K562 (cell line): ENCODE data around the gene METAP2. TPM values are rescaled to one million over a fixed set of nuclear protein-coding genes. Genes with fewer than 3 reads are reported as not detected.

Experiments
- CAMTA2 ChIP-seq: fragments of 250-450 bp; sonication (Bioruptor Pico); conservative IDR thresholded peaks from 2 replicates; pipeline ENCODE4 v1.5.1; 2022
- CREM ChIP-seq: IDR thresholded peaks from 2 replicates; pipeline ENCODE4 v1.6.1; 2014; ENCODE audit warnings: antibody characterized with exemption, low read depth
- DNMT1 ChIP-seq: fragments of 450-650 bp; IDR thresholded peaks from 2 replicates; pipeline ENCODE4 v1.6.1; 2016; ENCODE audit warnings: antibody characterized with exemption, mild to moderate bottlenecking
- ELK3 ChIP-seq: fragments of 450-650 bp; formaldehyde crosslinking; IDR thresholded peaks from 2 replicates; pipeline ENCODE4 v1.4.0; 2020; ENCODE audit warnings: mild to moderate bottlenecking
- ETS2 ChIP-seq: IDR thresholded peaks from 2 replicates; pipeline ENCODE4 v1.6.1; 2016; ENCODE audit warnings: borderline replicate concordance, missing genetic modification characterization, mild to moderate bottlenecking, moderate library complexity, missing compliant biosample characterization; ENCODE audit not compliant: poor library complexity, severe bottlenecking
- FOS ChIP-seq: IDR thresholded peaks from 3 replicates; pipeline ENCODE4 v1.6.1; 2011; ENCODE audit not compliant: insufficient read length; ENCODE audit errors: extremely low read depth
- FOXM1 ChIP-seq, 2 experiments: fragments of 450-650 bp in 1 of 2; sonication (generic) in 1 of 2; formaldehyde crosslinking in 1 of 2; IDR thresholded peaks; 2 replicates each; pipeline versions ENCODE4 v1.6.1 to v1.9.0; 2017 to 2022; ENCODE audit warnings: low read depth in 2 of 2, mild to moderate bottlenecking in 2 of 2, missing genetic modification reagents in 1 of 2, moderate library complexity in 1 of 2
- GABPB1 ChIP-seq: sonication (generic); formaldehyde crosslinking; IDR thresholded peaks from 2 replicates; pipeline ENCODE4 v1.8.0; 2022; ENCODE audit warnings: mild to moderate bottlenecking, missing genetic modification reagents
- HDAC1 ChIP-seq, 2 experiments: fragments of 450-650 bp; IDR thresholded peaks; 2 replicates each; pipeline ENCODE4 v1.6.1; 2016 to 2017; ENCODE audit warnings: inconsistent platforms in 1 of 2, mild to moderate bottlenecking in 1 of 2, moderate library complexity in 1 of 2
- HOXB6 ChIP-seq: fragments of 250-450 bp; sonication (Bioruptor Pico); IDR thresholded peaks from 2 replicates; pipeline ENCODE4 v1.5.1; 2022; ENCODE audit warnings: mild to moderate bottlenecking, borderline replicate concordance
- MECOM ChIP-seq: fragments of 250-450 bp; sonication (Bioruptor Pico); IDR thresholded peaks from 2 replicates; pipeline ENCODE4 v1.8.0; 2022; ENCODE audit warnings: inconsistent platforms
- MIER1 ChIP-seq: fragments of 450-650 bp; IDR thresholded peaks from 2 replicates; pipeline ENCODE4 v1.6.1; 2016; ENCODE audit warnings: antibody characterized with exemption, mild to moderate bottlenecking, low read depth
- MXI1 ChIP-seq: IDR thresholded peaks from 2 replicates; pipeline ENCODE4 v1.6.1; 2011; ENCODE audit warnings: low read depth, mild to moderate bottlenecking, improper control_type of control experiment, low read length
- RBM15 ChIP-seq: fragments of 200-400 bp; formaldehyde crosslinking; IDR thresholded peaks from 2 replicates; pipeline ENCODE4 v1.6.1; 2018; ENCODE audit warnings: mild to moderate bottlenecking, low read length, moderate library complexity; ENCODE audit not compliant: insufficient read depth
- SNIP1 ChIP-seq: fragments of 450-650 bp; IDR thresholded peaks from 2 replicates; pipeline ENCODE4 v1.7.1; 2017; ENCODE audit warnings: low read depth, mild to moderate bottlenecking
- SOX6 ChIP-seq: fragments of 450-650 bp; IDR thresholded peaks from 2 replicates; pipeline ENCODE4 v1.6.1; 2014; ENCODE audit warnings: mild to moderate bottlenecking
- TRIM25 ChIP-seq: fragments of 450-650 bp; IDR thresholded peaks from 2 replicates; pipeline ENCODE4 v1.7.0; 2016; ENCODE audit warnings: borderline replicate concordance
- XRCC3 ChIP-seq: fragments of 450-650 bp; IDR thresholded peaks from 2 replicates; pipeline ENCODE4 v1.6.1; 2017; ENCODE audit warnings: mild to moderate bottlenecking, moderate library complexity
- ZNF408 ChIP-seq: fragments of 250-450 bp; sonication (Bioruptor Pico); IDR thresholded peaks from 2 replicates; pipeline ENCODE4 v1.4.0; 2020; ENCODE audit warnings: low read depth, mild to moderate bottlenecking, moderate library complexity
- polyA plus RNA-seq, 8 experiments: library from polyadenylated mRNA; depleted of rRNA in 4 of 8; stranded (reverse) in 5 of 8; unstranded in 3 of 8; fragments of >200 nt; fragmentation: Nextera tagmentation in 2 of 8; fragmentation: Illumina TruSeq in 1 of 8; extraction: Ambion mirVana in 2 of 8; extraction: Trizol in 1 of 8; gene quantifications; 2 replicates each; pipeline versions ENCODE4 v1.2.1 to v1.2.3, GENCODE V29; 2011 to 2014; ENCODE audit warnings: inconsistent platforms in 1 of 8, missing spikeins in 1 of 8
- total RNA-seq, 7 experiments: library from RNA; depleted of rRNA in 6 of 7; stranded (reverse); fragments of >200 nt in 6 of 7; fragmentation: Illumina TruSeq in 2 of 7; extraction: Trizol in 2 of 7; gene quantifications; 2 replicates each; pipeline versions ENCODE4 v1.2.1 to v1.2.3, GENCODE V29; 2011 to 2021; ENCODE audit warnings: low replicate concordance in 1 of 7
- TF ChIP-seq, protein P1 (sequence below): fragments of 250-450 bp; sonication (Bioruptor Pico); IDR thresholded peaks from 2 replicates; pipeline ENCODE4 v1.4.0; 2020; ENCODE audit warnings: mild to moderate bottlenecking, moderate library complexity
- TF ChIP-seq, protein P2 (sequence below): sonication (generic); formaldehyde crosslinking; IDR thresholded peaks from 2 replicates; pipeline ENCODE4 v1.8.1; 2023; ENCODE audit warnings: mild to moderate bottlenecking, missing genetic modification reagents
- TF ChIP-seq, protein P3 (sequence below): fragments of 250-450 bp; sonication (Bioruptor Pico); IDR thresholded peaks from 2 replicates; pipeline ENCODE4 v1.8.0; 2021; ENCODE audit warnings: moderate library complexity, mild to moderate bottlenecking, inconsistent platforms

Gene METAP2
- total and polyA plus RNA-seq, 9 of the 15 experiments (the other 6 are each of a cell fraction or from before 2014, with no cell fraction given), result 75.5 to 205 (median 164) TPM

DNA sequence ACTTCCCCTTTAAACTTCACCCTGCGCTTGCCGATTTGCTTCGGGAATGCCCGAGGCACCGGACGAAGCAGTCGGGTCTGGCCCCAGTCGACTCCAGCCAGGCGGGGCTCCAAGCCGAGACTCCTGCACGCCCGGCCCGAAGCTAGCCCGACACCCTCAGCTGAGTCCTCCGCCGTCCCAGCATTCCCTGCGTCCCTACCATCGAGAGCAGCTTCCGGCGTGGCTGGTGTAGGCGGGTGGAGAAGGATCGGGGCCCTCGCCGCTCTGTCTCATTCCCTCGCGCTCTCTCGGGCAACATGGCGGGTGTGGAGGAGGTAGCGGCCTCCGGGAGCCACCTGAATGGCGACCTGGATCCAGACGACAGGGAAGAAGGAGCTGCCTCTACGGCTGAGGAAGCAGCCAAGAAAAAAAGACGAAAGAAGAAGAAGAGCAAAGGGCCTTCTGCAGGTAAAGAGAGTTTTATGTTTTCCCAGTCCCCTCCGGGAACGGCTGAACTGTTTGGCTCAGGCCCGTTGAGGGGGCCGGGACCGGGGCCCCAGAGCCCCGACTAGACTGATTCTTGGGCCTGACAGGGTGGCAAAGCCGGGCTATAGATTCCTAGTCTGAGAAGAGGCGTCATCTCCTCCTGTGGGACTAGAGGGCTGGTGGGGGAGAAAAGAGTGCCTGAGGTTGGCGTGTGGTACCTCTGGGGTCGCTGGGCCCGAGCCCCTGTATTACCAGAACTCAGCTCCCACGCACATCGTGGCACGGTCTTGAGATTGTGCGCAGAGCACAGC, at the start of gene METAP2 (continued):
- TF ChIP-seq, protein P1, sequence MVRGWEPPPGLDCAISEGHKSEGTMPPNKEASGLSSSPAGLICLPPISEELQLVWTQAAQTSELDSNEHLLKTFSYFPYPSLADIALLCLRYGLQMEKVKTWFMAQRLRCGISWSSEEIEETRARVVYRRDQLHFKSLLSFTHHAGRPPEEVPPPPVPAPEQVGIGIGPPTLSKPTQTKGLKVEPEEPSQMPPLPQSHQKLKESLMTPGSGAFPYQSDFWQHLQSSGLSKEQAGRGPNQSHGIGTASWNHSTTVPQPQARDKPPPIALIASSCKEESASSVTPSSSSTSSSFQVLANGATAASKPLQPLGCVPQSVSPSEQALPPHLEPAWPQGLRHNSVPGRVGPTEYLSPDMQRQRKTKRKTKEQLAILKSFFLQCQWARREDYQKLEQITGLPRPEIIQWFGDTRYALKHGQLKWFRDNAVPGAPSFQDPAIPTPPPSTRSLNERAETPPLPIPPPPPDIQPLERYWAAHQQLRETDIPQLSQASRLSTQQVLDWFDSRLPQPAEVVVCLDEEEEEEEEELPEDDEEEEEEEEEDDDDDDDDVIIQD (CRISPR knock-in tag), result no peak
- no peak for TF ChIP-seq FOS
- TF ChIP-seq, protein P2, sequence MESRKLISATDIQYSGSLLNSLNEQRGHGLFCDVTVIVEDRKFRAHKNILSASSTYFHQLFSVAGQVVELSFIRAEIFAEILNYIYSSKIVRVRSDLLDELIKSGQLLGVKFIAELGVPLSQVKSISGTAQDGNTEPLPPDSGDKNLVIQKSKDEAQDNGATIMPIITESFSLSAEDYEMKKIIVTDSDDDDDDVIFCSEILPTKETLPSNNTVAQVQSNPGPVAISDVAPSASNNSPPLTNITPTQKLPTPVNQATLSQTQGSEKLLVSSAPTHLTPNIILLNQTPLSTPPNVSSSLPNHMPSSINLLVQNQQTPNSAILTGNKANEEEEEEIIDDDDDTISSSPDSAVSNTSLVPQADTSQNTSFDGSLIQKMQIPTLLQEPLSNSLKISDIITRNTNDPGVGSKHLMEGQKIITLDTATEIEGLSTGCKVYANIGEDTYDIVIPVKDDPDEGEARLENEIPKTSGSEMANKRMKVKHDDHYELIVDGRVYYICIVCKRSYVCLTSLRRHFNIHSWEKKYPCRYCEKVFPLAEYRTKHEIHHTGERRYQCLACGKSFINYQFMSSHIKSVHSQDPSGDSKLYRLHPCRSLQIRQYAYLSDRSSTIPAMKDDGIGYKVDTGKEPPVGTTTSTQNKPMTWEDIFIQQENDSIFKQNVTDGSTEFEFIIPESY (CRISPR knock-in tag), result no peak; the same call in 1 of the 2 replicates
- TF ChIP-seq FOXM1 (IDR thresholded peaks at IDR 0.05; ENCODE audit: low read depth), result no peak
- TF ChIP-seq FOXM1 (CRISPR knock-in tag; IDR thresholded peaks at IDR 0.05; ENCODE audit: low read depth), result no peak; the same call in 1 of the 2 replicates
- TF ChIP-seq GABPB1, result peak; percentile 93
- 0 out of 2 replicates have a peak, but pooled peaks have one; percentile 21 for TF ChIP-seq MXI1
- TF ChIP-seq SOX6, result peak; percentile 47; the same call in 1 of the 2 replicates
- no peak for TF ChIP-seq MECOM (CRISPR knock-in tag)
- no peak for TF ChIP-seq HOXB6 (CRISPR knock-in tag)
- TF ChIP-seq SNIP1, result peak; percentile 86
- TF ChIP-seq HDAC1 (IDR thresholded peaks at IDR 0.05), result peak in 1 of 2 experiments; percentile 65; a peak in 2 of 4 replicates
- peak; percentile 76 for TF ChIP-seq CREM
- TF ChIP-seq TRIM25, result 0 out of 2 replicates have a peak, but pooled peaks have one; percentile 44
- TF ChIP-seq, protein P3, sequence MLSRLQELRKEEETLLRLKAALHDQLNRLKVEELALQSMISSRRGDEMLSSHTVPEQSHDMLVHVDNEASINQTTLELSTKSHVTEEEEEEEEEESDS (CRISPR knock-in tag), result no peak
- no peak for TF ChIP-seq ELK3
- no peak for TF ChIP-seq MIER1
- no peak for TF ChIP-seq CAMTA2 (CRISPR knock-in tag)
- TF ChIP-seq ZNF408, result no peak
- no peak for TF ChIP-seq XRCC3
- TF ChIP-seq ETS2, result no peak
- no peak for TF ChIP-seq DNMT1
- no peak for TF ChIP-seq RBM15
